HG03575 (cell line): Measurements from ENCODE around the gene ACER3.

Experiments
- ATAC-seq: cut with Tn5 transposase; IDR thresholded peaks from one replicate; pipeline ENCODE4 v1.9.1; 2021; ENCODE audit not compliant: unreplicated experiment, insufficient number of reproducible peaks, low FRiP score; ENCODE audit errors: extremely low read depth

ACER3 gene

DNA sequence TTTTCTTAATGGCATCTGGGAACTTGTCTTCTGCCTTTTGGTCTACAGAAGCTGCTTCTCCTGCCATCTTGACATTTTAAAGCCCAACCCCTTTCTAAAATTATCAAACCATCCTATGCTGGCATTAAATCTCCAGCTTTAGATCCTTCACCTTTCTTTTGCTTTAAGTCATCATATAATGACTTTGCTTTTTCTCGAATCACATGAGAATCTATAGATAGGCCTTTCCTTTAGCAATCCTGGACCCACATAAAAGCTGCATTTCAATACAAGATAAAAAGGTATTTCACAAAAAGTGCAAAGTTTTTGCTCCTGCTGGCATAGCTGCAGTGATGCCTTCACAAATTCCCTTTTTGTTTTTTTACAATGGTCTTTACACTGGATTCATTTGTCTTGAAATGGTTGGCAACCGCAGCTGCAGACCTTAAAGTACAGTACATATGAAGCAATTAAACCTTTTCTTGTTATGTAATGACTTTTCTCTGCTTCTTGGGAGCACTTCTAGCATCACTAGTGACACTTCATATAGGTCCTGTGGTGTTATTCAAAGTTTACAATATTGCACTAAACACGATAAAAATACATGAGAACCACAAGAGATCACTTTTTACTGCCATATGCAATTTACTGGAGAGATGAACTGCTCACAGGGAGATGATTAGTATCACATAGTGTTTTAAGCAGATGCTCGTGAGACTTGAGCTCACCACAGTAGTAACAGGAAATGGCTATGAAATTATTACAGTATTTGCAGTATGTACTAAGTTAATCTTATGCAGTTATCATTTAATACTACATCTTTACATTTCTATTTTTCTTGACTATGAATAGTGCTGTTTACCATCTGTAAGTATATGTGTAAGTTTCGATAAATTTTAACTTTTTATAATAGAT, 41.6 kb downstream of the ACER3 start:
- no peak for ATAC-seq

DNA sequence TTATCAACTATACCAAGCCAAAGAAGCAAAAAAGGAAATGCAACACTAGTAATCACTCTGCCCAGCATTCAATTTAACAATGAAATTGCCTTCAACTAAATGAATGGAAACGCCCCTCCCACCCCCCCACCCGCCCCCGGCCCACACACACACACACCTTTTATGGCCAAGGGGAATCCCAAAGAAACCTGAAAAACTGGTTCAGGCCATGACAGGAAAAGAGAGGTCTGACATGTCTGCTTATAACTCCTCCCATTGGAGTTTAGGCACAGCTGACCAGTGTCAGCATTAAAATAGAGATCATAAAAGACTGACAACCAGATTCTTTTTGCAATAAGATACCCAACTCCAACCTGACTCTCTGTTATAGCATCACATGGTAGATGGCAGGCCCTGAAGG, 42.6 kb downstream of the ACER3 start:
- no peak for ATAC-seq

DNA sequence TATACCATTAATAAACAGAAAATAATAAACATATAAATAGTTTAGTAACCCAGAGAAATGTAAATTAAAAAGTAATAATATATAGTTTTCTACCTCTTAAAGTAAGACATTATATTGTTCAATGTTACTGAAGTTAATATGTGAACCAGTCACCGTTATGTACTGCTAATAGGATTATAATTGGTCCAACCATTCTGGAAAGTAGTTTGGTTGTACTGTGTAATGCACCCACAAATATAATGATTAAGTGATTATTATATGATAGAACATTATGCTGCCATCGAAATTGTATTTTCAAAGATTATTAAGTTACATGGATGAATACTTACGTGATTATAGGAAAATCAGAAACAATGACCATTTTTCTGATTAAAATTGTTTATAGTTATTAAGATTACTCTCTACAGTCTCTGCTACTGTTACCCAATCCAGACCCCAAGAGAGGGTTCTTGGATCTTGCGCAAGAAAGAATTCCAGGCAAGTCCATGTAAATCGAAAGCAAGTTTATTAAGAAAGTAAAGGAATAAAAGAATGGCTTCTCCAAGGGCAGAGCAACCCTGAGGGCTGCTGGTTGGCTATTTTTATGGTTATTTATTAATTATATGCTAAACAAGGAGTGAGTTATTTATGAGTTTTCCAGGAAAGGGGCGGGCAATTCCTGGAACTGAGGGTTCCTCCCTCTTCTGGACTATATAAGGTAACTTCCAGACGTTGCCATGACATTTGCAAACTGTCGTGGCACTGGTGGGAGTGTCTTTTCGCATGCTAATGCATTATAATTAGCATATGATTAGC, 50.1 kb downstream of the ACER3 start:
- no peak for ATAC-seq

DNA sequence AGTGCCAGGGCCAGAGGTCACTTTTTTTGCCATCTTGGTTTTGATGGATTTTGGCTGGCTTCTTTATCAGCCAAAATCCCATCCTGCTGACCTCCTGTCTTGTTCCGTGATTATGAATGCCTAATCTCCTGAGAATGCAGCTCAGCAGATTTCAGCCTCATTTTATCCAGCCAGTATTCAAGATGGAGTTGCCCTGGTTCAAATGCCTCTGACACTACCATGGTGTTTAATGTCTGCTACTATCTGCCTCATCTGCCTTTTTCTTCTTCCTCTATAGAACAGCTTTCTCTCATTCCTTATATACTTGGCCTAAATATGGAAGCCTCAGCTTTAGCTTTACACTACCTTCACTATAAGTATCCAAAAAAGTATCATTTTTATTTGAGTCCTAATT, 50.7 kb downstream of the ACER3 start:
- no peak for ATAC-seq

DNA sequence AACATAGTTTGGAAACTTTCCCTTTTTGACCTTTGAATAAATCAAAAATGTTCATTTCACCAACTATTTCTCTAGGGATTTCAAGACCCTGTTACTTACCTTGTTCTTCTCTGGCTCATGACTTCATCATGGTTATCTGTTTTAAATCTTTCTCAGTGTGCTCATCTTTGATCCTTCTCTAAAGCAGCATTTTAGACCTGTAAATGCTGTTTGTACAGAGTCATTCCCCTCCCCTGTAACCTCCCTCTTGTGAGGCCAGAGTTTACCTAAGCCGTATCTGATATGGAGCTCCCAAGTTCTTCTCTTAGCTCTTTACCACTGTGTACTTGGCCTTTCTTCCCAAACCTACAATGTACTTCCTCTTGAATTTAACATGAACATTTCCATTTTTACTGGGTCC, 56.0 kb downstream of the ACER3 start:
- no peak for ATAC-seq

DNA sequence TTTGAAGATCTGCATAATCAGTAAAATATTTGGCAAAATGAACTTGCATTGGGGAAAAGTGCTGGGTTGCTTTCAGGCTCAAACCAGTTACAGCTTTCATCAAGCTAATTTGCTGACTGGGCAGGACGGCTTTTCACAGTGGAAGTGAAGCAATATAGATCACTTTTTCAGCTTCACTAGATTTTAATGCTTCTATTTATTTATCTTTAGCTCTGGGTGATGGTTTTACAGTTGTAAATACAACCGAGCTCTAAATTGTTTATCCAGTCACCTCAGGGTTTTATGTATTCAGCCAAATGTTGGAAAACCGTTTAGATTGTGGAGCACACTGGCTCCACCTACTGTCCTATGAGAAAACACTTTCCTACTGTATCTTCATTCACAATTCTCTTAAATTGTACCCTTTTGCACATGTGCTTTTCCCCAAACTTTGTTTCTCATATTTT, 58.2 kb downstream of the ACER3 start:
- ATAC-seq, result no peak

DNA sequence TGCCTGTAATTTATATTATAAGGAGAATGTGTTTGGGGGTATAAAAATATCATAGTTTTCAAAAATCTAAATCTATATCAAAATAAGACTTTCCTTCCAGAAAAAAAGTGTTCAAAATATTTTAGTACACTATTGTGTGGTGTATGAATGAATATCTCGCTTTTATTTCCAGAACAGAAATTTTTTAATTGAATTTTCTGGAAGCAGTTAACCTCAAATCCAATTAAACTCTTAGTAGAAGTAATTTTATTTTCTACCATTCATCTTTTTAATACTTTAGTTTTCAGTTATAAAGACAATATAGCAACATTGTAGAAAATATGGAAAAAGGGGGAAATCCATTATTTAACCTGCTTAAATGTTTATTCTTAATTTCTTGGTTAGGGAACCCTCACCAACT, 58.7 kb downstream of the ACER3 start:
- no peak for ATAC-seq

DNA sequence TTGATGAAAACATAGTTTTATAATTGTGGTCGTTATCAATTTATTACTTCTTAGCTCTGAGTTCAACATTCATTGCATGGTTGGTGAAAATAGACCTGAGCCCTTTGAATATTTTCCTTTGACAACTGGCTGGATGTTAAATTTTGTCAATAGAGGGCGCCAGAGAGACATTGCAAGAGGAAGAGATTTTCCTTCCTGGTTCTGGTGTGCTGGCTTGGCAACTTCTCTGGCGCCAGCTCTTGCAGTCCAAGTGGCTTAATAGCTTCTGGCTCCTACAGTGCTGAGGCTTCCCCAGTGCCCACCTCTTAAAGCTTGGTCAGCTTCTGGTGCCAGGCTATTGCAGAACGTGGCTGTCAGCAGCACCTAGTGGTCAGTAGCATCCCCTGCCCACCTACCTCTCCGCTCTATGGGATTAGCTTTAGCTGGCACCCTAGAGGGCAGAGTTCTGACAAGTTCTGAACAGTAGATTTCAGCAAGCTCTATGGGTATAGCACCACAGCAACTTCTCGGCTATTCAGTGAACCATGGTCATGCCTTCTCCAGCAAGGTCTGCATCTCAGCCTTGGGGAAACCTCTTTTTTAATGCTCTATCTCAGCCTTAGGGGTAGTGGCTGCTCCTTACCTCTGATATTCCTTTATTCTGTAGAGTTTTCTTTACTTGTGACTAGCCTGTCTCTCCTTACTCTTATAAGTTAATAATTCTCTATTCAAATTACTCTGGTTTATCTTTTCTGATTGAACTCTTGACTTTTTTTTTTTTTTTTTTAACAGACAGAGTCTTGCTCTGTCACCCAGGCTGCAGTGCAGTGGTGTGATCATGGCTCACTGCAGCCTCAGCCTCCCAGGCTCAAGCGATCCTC, 59.4 kb downstream of the ACER3 start:
- no peak for ATAC-seq

DNA sequence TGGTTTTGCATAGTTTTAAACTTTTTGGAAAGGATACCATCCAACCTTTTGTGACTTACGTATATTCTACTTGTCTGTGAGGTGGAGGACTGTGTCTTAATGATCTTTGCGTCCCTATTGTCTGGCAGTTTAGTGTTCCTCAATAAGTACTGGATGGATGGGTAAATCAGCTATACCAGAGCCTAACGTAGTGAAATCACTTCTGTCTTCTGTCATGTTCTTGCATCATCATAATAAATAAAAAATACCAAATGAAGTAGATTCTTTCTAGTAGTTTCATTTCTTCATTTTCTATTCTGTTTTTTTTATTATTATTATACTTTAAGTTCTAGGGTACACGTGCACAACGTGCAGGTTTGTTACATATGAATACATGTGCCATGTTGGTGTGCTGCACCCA, 66.4 kb downstream of the ACER3 start:
- no peak for ATAC-seq

DNA sequence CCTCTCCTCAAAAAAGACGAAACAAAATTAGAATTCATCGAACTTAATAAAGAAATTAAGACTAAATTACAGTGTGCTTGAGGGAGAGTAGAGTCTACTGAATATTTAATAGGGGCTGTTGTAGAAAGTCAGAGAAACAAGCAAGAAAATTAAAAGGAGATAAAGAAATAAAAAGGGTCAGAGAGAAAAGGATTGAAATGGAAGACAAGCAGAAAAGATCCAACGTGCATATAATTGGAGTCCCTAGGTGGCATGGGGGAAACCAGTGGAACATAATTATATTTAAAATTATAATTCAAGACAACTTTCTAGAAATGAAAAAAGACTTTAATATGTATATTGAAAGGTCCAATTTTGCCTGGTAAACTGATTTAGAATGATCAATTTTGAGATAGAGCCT, 74.3 kb downstream of the ACER3 start:
- ATAC-seq, result no peak

DNA sequence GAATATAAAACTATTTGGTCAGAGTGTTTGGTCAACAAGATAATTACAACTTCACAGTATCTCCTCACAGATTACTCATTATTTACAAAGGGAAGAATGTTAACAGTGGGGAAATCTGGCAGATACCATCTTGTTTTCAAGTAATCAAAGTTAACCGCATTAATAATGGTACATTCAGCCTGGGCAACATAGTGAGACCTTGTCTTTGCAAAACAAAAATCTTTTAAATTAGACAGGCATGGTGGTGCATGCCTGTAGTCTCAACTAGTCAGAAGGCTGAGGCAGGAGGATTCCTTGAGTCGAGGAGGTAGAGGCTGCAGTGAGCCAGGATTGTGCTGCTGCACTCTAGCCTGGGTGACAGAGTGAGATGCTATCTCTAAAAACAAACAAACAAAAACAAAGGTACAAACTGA, 78.5 kb downstream of the ACER3 start:
- no peak for ATAC-seq

DNA sequence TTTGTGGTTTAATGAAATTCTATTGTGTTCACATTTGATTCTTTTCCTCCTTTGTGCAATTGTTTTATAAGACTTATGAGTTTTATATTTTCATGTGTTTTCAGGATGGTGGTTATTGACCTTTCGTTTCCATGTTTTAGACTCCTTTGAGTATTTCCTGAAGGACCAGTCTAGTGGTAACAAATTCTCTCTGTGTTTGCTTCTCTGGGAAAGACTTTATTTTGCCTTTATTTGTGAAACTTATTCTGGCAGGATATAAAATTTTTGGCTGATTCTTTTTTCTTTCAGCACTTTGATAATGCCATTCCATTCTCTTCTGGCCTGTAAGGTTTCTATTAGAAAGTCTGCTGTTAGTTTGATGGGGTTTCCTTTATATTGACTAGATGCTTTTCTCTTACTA, 83.5 kb downstream of the ACER3 start:
- ATAC-seq, result no peak

DNA sequence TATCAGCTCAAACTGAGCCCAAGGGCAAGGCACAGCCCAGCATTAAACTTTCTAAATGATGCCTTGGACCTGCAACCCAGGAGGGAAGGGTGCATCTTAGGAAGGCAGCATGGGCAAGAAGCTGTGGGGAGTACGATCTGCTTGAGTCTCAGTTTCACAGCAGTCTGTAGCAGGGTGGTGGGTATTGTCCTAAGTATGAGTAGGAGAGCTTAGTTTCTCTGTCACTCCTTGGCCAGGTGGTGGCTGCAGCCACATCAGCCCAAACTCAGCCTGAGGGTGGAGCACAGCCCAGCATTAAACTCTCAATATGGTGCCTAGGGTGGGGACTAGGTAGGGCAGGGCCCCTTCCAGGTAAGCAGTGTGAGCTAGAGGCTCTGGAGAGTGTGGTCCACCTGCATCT, 85.5 kb downstream of the ACER3 start:
- no peak for ATAC-seq

DNA sequence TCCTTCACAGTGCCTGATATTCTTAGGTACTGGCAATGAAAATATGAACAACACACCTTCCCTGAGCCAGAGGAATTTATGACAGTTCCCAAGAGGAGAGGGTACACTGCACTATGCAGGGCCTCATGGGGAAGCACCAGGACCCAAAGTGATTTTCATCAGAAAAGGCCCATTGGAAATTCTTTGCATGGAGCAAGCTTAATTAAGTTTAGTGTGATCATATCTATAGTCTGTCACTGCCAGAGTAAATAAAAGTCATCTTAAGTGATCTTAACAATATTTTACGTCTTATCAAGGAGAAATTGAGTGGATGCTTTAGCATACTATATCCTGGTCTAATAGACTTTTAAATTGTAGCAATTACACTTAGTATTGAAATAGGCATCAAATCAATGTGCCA, 86.5 kb downstream of the ACER3 start:
- no peak for ATAC-seq

DNA sequence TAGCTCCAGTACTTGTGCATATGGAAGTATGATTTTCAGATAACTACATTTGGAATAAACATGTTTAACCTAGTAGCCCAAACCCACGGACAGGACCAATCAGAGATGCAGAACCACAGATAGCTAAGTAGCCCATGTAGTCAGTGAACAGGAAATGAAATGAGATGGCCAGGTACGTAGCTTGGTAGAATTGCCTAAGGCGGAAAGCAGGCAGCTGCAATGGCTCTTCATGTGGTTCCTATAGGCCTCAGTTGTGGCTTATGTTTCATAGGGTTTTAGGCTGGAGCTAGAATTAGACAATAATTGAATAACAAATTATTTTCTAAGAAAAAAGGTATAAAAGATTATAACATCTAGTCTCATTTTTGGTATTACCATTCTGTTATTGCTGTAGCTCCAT, 87.1 kb downstream of the ACER3 start:
- no peak for ATAC-seq

DNA sequence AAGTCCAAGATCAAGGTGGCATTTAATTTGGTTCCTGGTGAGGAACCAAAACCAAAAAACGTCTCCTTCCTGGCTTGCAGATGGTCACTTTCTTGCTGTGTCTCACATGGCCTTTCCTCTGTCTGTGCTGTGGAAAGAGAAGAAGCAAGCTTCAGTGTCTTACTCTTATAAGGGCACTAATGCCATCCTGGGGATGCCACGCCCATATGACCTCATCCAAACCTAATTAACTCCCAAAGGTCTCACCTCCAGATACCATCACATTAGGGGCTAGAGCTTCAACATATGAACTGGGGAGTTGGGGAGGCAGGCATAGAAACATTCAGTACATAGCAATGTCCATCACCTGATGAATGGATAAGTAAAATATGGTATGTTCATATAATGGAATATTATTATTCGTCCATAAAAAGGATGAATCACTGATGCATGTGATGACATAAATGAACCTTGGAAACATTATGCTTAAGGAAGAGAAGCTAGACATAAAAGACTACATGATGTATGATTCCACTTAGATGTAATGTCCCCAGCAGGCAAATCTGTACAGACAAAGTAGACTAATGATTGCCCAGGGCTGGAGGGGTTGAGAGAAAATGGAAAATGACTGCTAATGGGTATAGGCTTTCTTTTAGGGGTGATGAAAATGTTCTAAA, 94.9 kb downstream of the ACER3 start:
- no peak for ATAC-seq

DNA sequence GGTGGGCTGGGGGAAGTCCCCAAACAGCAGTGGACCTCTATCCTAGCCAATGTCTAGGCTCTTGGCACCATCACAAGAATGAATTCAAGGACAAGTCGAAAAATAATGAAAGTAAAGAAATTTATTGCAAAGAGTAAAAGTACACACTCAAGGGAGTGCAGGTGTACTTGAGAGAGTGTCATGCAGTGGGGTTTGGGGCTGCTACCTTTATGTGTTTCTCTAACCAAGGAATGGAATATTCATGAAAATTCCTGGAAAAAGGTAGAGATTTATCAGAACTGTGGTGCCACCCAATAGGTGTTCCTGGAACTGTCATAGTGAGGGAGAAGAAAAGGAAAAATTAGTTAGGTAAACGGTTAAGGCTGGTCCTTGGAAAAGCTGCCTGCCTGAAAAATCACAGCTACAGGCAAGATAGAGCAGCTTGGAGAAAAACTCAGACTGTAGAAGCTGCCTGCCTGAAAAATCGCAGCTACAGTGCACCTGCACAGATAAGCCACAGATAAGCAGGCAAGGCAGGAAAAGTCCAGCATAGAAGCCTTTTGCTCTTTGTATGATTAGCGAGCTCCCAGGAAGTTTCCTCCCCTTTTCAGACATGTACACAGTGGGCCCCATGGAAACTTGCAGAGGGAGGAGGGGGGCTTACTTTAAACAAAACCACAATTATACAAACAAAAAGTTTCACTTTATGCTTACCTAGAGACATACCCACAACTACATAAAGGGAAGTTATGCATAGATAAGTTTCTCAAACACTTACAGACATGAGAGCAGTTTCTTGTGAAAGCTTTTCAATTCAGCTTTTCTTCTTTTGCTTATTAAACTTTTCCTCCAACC, 102.1 kb downstream of the ACER3 start:
- no peak for ATAC-seq
